HL-60 (cell line): ENCODE measurements around the gene SLC7A9.

ENCODE experiments used
- CTCF ChIP-seq: IDR thresholded peaks from one replicate; pipeline ENCODE4 v1.5.1; 2011; ENCODE audit warnings: low read length, control low read depth, inconsistent platforms; ENCODE audit not compliant: insufficient read depth
- GABPA ChIP-seq: IDR thresholded peaks from 2 replicates; pipeline ENCODE4 v1.6.1; 2012; ENCODE audit warnings: low read depth
- POLR2AphosphoS5 ChIP-seq: IDR thresholded peaks from 2 replicates; pipeline ENCODE4 v1.6.1; 2012; ENCODE audit warnings: low read depth
- REST ChIP-seq: IDR thresholded peaks from 2 replicates; pipeline ENCODE4 v1.6.1; 2012; ENCODE audit warnings: low read depth; ENCODE audit not compliant: insufficient replicate concordance
- SPI1 ChIP-seq: IDR thresholded peaks from 2 replicates; pipeline ENCODE4 v1.6.1; 2012; ENCODE audit warnings: low read depth, mild to moderate bottlenecking, borderline replicate concordance

- TF ChIP-seq CTCF (no peak), SPI1 (no peak), REST (no peak), POLR2AphosphoS5 (no peak), GABPA (no peak)
These were observed 21.3 kb upstream of the SLC7A9 start for GRCh38 chr19:32890841-32891240.
